A549 treated with AZD2906 at 1 μM for 4 hours (cell line): ENCODE results near the gene TANK. TPM values are rescaled to one million over a fixed set of nuclear protein-coding genes. Genes with fewer than 3 reads are reported as not detected.

Experiments
- total RNA-seq: library from RNA; stranded (reverse); fragments of 200-300 nt; extraction: Qiagen RNA extraction; gene quantifications from 5 replicates; pipeline ENCODE4 v1.2.3, GENCODE V29; 2022

The TANK gene, protein sequence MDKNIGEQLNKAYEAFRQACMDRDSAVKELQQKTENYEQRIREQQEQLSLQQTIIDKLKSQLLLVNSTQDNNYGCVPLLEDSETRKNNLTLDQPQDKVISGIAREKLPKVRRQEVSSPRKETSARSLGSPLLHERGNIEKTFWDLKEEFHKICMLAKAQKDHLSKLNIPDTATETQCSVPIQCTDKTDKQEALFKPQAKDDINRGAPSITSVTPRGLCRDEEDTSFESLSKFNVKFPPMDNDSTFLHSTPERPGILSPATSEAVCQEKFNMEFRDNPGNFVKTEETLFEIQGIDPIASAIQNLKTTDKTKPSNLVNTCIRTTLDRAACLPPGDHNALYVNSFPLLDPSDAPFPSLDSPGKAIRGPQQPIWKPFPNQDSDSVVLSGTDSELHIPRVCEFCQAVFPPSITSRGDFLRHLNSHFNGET
- 26.7 to 45.9 TPM (median 30.2 TPM) in 5 replicates for total RNA-seq

GRCh38 chr2:161160226-161161073, at the start of gene TANK:
TANK (plus strand) TSS chr2:161160428; CDS start chr2:161179663, 19,235 bp downstream.

Other genes starting within 250 kb of the TANK start
- 94.5 to 129 TPM (median 97.0 TPM) in 5 replicates for gene PSMD14, start 148.0 kb downstream of the TANK start, total RNA-seq